ENCODE results near the gene ZNF563. TPM values are rescaled to one million over a fixed set of nuclear protein-coding genes. Genes with fewer than 3 reads are reported as not detected.
"Not testable (repeated sequence)": the region's sequence is repeated elsewhere in the genome, so short reads cannot be mapped to it uniquely, and the experiment has no call there.

The ZNF563 gene
- 1 to 10 TPM; 4.0 to 4.5 TPM for total RNA-seq

DNA sequence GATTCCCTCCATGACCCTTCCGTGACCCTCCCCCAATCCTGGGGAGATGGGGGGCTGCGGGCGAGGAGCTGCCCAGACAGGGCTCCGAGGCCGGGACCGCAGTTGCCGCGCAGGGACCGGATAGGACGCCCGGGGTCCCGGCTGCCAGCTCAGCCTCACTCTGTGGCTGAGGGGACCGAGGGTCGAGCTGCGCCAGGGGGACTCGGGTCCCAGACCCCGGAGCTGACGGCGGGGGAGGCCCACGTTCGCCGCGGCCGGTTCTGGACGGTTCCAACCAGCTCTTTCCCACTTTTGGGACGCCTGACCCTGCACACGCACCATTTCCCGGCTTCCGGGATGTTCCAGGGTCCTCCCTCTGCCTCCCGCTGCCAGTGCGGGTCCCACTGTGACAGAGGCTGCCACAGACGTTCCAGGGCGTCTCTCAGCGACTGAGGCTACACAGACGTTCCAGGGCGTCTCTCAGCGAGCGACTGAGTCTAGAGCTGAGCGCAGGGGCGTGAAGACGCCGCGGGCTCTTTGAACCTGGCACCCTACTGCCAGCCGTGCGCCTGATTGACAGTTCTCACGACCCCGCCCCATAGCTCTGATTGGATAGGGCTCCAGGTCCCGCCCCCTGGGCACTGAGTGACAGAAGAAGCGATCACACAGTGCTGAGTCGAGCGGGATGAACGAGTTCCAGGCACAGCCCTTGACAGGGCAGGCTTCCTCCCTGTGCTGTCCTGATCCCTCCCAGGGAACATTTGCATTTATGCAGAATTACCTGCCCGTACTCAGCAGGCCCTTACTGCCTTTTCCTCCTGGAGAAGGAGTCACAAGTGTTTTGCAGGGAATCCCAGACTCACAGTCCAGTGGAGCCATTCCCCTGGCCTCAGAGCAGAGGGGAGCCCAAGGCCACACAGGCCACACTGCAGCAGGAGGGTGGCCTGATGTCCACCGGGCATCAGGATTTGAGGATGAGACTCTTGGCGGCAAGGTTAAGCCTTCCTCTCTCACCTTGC is at the start of gene ZNF563:
ZNF563 (minus strand) TSS at position 472 of the 998 bp plus-strand sequence; CDS start at position 321, 151 bp downstream.
- Mint-ChIP-seq H3K4me1 (peaks cover 31% of the 10 kb centered on the region), H3K27me3 (no peaks in the 10 kb centered on the region), H3K9me3 (peaks cover 17% of the 10 kb centered on the region), H3K27ac (peak within 1 kb of the TSS; percentile 97), H3K36me3 (ENCODE audit: low read depth) (peaks cover 15% of the 10 kb centered on the region), H3K4me3 (peak within 1 kb of the TSS; percentile 82)
- CTCF ChIA-PET = interaction anchor here (1.0 to 1.8 kb wide), 4 partner anchors 39 to 242 kb away, joined by 3 to 9 read pairs (median 3); partner anchors contain the start of genes ZNF136 and ZNF44
- peak; percentile 98 for DNase-seq
- POLR2A ChIA-PET = interaction anchor here (0.6 to 3.0 kb wide), 21 partner anchors 10 to 567 kb away, joined by 3 to 30 read pairs (median 5); partner anchors contain the start of genes MAN2B1, ZNF136, ZNF20 and ZNF44

DNA sequence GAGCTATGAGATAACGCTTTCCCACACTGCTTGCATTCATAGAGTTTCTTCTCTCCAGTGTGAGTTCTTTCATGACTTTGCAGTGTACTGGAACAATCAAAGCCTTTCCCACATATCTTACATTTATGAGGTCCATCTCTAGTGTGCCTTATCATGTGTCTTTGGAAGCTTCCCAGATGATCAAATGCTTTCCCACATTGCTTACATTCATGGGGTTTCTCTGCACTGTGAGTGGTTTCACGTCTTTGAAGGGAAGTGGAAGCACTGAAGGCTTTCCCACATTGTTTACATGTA is 47.0 kb upstream of the ZNF563 start:
- Mint-ChIP-seq H3K27ac (no peak overlapping the region), H3K27me3 (no peaks in the 10 kb centered on the region), H3K4me3 (no peak overlapping the region), H3K9me3 (peaks cover 51% of the 10 kb centered on the region), H3K36me3 (ENCODE audit: low read depth) (peaks cover 11% of the 10 kb centered on the region), H3K4me1 (no peaks in the 10 kb centered on the region)
- ChIA-PET POLR2A (no interaction called here), CTCF (no interaction called here)
- no peak for DNase-seq

DNA sequence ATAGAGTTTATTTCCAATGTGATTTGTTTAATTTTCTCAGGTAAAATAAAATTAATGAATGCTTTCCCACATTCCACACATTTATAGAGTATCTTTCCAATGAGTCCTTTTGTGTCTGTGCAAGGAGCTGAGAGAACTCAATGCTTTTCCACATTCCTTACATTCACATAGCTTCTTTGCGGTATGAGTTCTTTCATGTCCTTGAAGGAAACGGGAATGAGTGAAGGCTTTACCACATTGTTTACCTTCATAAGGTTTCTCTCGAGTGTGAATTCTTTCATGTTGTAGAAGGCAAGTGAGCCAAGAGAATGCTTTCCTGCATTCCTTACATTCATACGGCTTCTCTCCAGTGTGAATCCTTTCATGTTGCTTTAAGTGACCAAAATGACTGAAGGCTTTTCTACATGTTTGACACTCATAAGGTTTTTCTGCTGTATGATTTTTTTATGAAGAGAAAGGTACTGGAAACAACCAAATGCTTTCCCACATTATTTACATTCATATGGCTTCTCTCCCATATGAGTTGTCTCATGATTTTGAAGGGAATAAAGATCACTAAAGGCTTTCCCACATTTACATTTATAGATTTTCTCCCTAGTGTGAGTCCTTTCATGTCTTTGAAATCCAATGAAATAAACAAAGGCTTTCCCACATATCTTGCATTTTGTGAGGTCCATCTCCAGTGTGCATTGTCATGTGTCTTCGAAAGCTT is 46.5 kb upstream of the ZNF563 start:
- CTCF ChIA-PET = no interaction called here
- Mint-ChIP-seq H3K36me3 (ENCODE audit: low read depth) (peaks cover 11% of the 10 kb centered on the region), H3K4me1 (no peaks in the 10 kb centered on the region), H3K4me3 (no peak overlapping the region), H3K9me3 (peaks cover 52% of the 10 kb centered on the region), H3K27ac (no peak overlapping the region), H3K27me3 (no peaks in the 10 kb centered on the region)
- DNase-seq = no peak
- POLR2A ChIA-PET = no interaction called here

DNA sequence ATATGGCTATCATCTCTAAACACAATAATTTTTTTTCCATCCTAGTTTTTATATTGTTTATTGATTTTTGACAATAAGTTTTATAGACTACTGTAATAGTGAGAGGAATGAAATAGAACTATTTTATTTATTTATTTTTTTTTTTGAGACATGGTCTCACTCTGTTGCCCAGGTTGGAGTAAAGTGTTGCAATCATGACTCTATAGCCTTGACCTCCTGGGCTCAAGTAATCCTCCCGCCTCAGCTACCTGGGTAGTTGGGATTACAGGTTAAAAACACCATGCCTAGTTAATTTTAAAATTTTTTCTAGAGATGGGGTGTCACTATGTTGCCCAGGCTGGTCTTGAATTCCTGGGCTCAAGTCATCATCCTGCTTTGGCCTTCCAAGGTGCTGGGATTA is 40.6 kb upstream of the ZNF563 start:
- no peak for DNase-seq
- Mint-ChIP-seq H3K27me3 (no peaks in the 10 kb centered on the region), H3K4me3 (no peak overlapping the region), H3K4me1 (no peaks in the 10 kb centered on the region), H3K9me3 (peaks cover 39% of the 10 kb centered on the region), H3K27ac (no peak overlapping the region), H3K36me3 (ENCODE audit: low read depth) (no peaks in the 10 kb centered on the region)
- ChIA-PET POLR2A (no interaction called here), CTCF (no interaction called here)

DNA sequence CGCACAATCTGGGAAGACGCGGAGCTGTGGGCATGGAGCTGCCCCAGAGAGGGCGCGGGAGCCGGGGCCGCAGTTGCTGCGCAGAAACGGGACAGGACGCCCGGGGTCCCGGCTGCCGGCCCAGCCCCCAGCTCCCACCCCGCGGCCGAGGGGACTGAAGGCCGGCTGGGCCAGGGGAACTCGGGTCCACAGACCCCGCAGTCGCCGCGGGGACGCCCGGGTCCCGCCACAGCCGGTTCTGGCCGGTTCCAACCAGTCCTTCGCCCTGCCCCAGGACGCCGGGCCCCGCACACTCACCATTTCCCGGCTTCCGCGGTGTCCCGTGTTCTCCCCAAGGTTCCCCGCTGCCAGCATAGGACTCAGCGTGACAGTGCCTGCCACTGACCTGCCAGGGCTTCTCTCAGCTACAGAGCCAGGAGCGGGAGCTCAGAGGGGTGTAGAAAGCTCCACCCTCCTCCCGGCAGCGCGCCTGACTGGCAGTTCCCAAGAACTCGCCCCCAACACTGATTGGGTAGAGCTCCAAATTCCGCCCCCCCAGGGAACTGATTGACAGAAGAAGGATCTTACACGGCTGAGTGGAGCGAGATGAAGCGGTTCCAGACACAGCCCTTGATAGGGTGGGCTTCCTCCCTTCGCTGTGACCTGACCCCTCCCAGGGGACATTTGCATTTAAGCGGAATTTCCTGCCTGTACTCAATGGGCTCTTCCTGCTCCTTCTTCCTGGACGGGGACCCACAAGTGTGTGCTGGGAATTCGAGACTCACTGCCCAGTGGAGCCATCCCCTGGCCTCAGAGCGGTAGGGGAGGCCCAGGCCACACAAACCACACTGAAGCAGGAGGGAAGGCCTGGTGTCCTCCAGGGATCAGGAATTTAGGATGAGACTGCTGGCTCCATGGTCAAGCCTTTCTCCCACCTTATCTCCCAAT is 32.1 kb upstream of the ZNF563 start, which contains the start of gene ZNF442:
ZNF442 (minus strand) TSS at position 448 of the 927 bp plus-strand sequence. CDS start 2,052 bp downstream, outside the sequence.
- H3K36me3 Mint-ChIP-seq (ENCODE audit: low read depth) = peaks cover 11% of the 10 kb centered on the region
- H3K4me1 Mint-ChIP-seq = peaks cover 16% of the 10 kb centered on the region
- peak within 1 kb of the TSS; percentile 36 for H3K27ac Mint-ChIP-seq
- peak within 1 kb of the TSS; percentile 79 for H3K4me3 Mint-ChIP-seq
- peak; percentile 78 for DNase-seq
- ChIA-PET CTCF (interaction anchor here (0.5 to 1.0 kb wide), 3 partner anchors 303 to 371 kb away, joined by 4 to 5 read pairs (median 5); no protein-coding TSS in a partner anchor), POLR2A (interaction anchor here (0.7 to 2.5 kb wide), 5 partner anchors 33 to 602 kb away, joined by 3 to 9 read pairs (median 4); partner anchors contain the start of genes ZNF136, ZNF443 and ZNF563)
- H3K27me3 Mint-ChIP-seq = peaks cover 3% of the 10 kb centered on the region
- H3K9me3 Mint-ChIP-seq = peaks cover 27% of the 10 kb centered on the region

DNA sequence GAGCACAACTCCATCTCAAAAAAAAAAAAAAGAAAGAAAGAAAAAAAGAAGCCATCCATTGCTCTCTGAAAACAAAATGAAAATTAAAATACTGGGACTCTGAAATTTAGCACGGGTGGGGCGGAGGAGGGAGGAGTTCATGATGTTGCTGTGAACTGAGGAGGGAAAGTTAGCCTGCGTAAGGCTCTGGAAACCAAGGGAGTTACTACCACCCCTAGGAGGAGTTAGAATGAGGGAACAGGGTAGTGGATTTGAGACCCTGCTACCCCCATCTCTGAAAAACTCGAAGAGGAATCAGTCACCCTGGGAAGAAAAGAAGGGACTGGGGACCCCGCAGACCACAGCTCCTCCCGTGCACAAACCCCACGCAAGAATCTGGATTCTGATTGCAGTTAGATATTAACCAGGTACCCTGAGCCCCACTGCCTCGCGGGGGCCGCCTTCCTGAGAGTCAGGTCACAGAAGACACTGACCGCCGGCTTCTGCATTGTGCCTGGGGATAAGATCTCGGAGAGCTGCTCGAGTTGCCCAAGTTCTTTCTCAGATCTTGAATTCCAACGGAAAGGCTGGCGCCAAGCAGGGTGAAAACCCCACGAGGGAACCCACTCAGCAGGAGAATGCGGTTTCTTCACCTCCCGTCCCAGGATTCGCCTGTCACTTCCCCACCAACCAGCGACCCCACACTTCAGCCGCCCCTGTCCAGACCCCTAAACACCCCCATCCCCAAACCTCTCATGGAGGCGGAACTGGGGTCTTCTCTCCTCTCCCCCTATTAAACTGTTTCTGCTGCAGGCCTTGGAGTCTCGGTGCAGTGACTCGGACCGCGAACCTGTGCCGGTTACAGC is 31.2 kb upstream of the ZNF563 start:
- CTCF ChIA-PET = interaction anchor here (1.0 kb wide), 1 partner anchor 305 kb away, joined by 5 read pairs; no protein-coding TSS in a partner anchor
- Mint-ChIP-seq H3K36me3 (ENCODE audit: low read depth) (peaks cover 11% of the 10 kb centered on the region), H3K27me3 (peaks cover 3% of the 10 kb centered on the region), H3K4me3 (peak overlapping the region; percentile 79), H3K27ac (no peak overlapping the region), H3K9me3 (peaks cover 25% of the 10 kb centered on the region), H3K4me1 (peaks cover 16% of the 10 kb centered on the region)
- no peak for DNase-seq
- POLR2A ChIA-PET = interaction anchor here (1.0 to 2.5 kb wide), 4 partner anchors 32 to 602 kb away, joined by 3 to 9 read pairs (median 4); partner anchors contain the start of genes ZNF136, ZNF443 and ZNF563

DNA sequence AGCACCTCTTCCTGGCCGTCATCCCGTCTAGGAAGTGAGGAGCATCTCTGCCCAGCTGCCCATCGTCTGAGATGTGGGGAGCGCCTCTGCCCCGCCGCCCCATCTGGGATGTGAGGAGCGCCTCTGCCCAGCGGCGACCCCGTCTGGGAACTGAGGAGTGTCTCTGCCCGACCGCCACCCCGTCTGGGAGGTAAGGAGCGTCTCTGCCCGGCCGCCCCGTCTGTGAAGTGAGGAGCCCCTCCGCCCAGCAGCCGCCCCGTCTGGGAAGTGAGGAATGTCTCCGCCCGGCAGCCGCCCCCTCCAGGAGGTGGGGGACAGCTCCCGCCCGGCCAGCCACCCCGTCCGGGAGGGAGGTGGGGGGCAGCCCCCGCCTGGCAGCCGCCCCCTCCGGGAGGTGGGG is 28.8 kb upstream of the ZNF563 start:
- Mint-ChIP-seq H3K36me3 (ENCODE audit: low read depth) (peaks cover 11% of the 10 kb centered on the region), H3K4me1 (peaks cover 16% of the 10 kb centered on the region), H3K9me3 (peaks cover 30% of the 10 kb centered on the region)
- H3K27me3 Mint-ChIP-seq, H3K27ac Mint-ChIP-seq, H3K4me3 Mint-ChIP-seq, CTCF ChIA-PET, POLR2A ChIA-PET, DNase-seq: not testable (repeated sequence)

DNA sequence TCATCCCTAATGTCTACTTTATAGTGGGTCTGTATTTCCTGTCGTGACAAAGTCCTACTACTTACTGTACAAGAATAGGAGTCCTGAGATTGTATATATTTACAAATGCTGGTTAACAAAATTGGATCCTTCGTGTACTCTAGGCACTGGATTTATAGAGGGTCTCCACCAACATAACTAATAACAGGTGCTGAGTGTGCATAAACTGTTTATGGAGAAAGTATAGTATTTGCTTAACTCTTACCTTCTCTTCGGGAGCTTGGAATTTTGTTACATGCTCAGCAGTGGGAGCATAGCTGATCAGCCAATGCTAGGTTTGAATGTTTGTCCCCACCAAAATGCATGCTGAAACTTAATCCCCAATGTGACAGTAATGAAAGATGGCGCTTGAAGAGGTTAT is 19.9 kb upstream of the ZNF563 start:
- ChIA-PET CTCF (no interaction called here), POLR2A (no interaction called here)
- Mint-ChIP-seq H3K27ac (no peak overlapping the region), H3K9me3 (peaks cover 58% of the 10 kb centered on the region), H3K4me3 (no peak overlapping the region), H3K27me3 (no peaks in the 10 kb centered on the region), H3K4me1 (no peaks in the 10 kb centered on the region), H3K36me3 (ENCODE audit: low read depth) (peaks cover 34% of the 10 kb centered on the region)
- no peak for DNase-seq

DNA sequence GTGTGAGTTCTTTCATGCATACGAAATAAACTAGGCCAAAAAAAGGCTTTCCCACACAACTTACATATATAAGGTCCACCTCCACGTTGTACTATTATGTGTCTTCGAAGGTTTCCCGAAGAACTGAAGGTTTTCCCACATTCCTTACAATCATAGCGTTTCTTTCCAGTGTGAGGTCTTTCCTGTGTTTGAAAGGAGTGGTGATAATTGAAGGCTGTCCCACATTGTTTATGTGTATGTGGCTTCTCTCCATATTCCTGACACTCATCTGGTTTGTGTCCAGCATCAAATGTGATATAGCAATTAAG is 17.4 kb upstream of the ZNF563 start:
- POLR2A ChIA-PET = no interaction called here
- no peaks in the 10 kb centered on the region for H3K4me1 Mint-ChIP-seq
- H3K9me3 Mint-ChIP-seq = peaks cover 63% of the 10 kb centered on the region
- H3K27me3 Mint-ChIP-seq = no peaks in the 10 kb centered on the region
- no peak for DNase-seq
- peaks cover 34% of the 10 kb centered on the region for H3K36me3 Mint-ChIP-seq (ENCODE audit: low read depth)
- no peak overlapping the region for H3K4me3 Mint-ChIP-seq
- no peak overlapping the region for H3K27ac Mint-ChIP-seq
- CTCF ChIA-PET = no interaction called here

DNA sequence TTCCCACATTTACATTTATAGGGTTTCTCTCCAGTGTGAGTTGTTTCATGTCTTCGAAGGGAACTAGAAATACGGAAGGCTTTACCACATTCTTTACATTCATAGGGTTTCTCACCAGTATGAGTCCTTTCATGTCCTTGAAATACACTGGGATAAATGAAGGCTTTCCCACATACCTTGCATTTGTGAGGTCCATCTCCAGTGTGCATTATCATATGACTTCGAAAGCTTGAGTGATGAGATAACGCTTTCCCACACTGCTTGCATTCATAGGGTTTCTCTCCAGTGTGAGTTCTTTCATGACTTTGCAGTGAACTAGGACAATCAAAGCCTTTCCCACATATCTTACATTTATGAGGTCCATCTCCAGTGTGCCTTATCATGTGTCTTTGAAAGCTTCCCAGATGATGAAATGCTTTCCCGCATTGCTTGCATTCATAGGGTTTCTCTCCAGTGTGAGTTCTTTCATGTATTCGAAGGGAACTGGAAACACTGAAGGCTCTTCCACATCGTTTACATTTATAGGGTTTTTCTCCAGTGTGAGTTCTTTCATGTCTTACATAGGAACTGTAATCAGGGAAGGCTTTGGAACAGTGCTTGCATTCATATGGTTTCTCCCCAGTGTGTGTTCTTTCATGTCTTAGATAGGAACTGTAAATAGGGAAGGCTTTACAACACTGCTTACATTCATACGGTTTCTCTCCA is 16.9 kb upstream of the ZNF563 start:
- ChIA-PET POLR2A (no interaction called here), CTCF (no interaction called here)
- H3K4me3 Mint-ChIP-seq = no peak overlapping the region
- no peak for DNase-seq
- H3K27ac Mint-ChIP-seq = no peak overlapping the region
- H3K36me3 Mint-ChIP-seq (ENCODE audit: low read depth) = peaks cover 34% of the 10 kb centered on the region
- H3K4me1 Mint-ChIP-seq = no peaks in the 10 kb centered on the region
- no peaks in the 10 kb centered on the region for H3K27me3 Mint-ChIP-seq
- H3K9me3 Mint-ChIP-seq = peaks cover 67% of the 10 kb centered on the region

DNA sequence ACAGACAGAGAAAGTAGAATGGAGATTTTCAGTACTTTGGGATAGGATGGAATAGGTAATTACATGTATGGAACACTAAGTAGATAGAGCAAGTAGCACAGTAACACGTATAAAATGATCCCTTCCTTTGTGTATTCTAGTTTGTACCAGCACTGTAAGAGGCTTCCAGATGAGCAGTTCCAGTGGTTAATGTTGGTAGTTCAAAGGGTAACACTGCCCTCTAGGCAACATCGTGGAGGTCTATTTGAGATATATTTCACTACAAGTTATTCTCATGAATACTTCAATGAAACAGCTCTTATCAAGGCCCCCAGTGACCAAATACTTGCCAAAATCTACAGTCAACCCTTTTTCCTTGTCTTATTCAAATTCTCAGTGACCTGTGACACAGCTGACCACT is 13.5 kb upstream of the ZNF563 start:
- POLR2A ChIA-PET = interaction anchor here (0.9 kb wide), 1 partner anchor 52 kb away, joined by 3 read pairs; the partner anchor contains the start of gene ZNF44
- Mint-ChIP-seq H3K36me3 (ENCODE audit: low read depth) (peaks cover 21% of the 10 kb centered on the region), H3K4me3 (no peak overlapping the region), H3K9me3 (peaks cover 53% of the 10 kb centered on the region), H3K27ac (no peak overlapping the region), H3K4me1 (no peaks in the 10 kb centered on the region), H3K27me3 (no peaks in the 10 kb centered on the region)
- CTCF ChIA-PET = no interaction called here
- DNase-seq = no peak
